Thoracic aorta (tissue), 2 donors: ENCODE measurements around the gene KIFAP3. TPM values are rescaled to one million over a fixed set of nuclear protein-coding genes. Genes with fewer than 3 reads are reported as not detected.

Source experiments
- ATAC-seq: fragments of 150-250 bp; one replicate; pipeline ENCODE4 v1.8.0; 2017; ENCODE audit warnings: low read depth; ENCODE audit not compliant: insufficient number of reproducible peaks, low FRiP score
- DNase-seq: peaks from one replicate; pipeline ENCODE4 v3.0.0-alpha.2; 2020; ENCODE audit warnings: low spot score
- H3K27ac ChIP-seq, 2 donors: fragments of 200-600 bp; sonication (generic); 1 replicate in 1 of 2; 2 replicates in 1 of 2; pipeline ENCODE4 v1.5.1; 2016; ENCODE audit warnings: mild to moderate bottlenecking in 2 of 2, moderate library complexity in 2 of 2
- H3K27me3 ChIP-seq: fragments of 200-600 bp; sonication (generic); replicated peaks from 2 replicates; pipeline ENCODE4 v1.6.0; 2016; ENCODE audit warnings: mild to moderate bottlenecking; ENCODE audit not compliant: insufficient read depth
- H3K36me3 ChIP-seq: fragments of 200-600 bp; sonication (generic); one replicate; pipeline ENCODE4 v1.5.1; 2016
- H3K4me1 ChIP-seq, 2 donors: fragments of 200-600 bp; sonication (generic); 1 replicate in 1 of 2; 2 replicates in 1 of 2; pipeline versions ENCODE4 v1.5.1 to v1.6.0; 2016; ENCODE audit warnings: low read depth in 2 of 2, mild to moderate bottlenecking in 1 of 2; ENCODE audit not compliant: control insufficient read depth in 1 of 2
- H3K4me3 ChIP-seq: fragments of 200-600 bp; sonication (generic); 2 replicates; pipeline ENCODE4 v1.5.1; 2016; ENCODE audit warnings: mild to moderate bottlenecking
- H3K9me3 ChIP-seq: fragments of 200-600 bp; sonication (generic); 2 replicates; pipeline ENCODE4 v1.5.1; 2016
- CTCF ChIP-seq: fragments of 200-600 bp; sonication (generic); IDR thresholded peaks from one replicate; pipeline ENCODE4 v1.5.1; 2019; ENCODE audit warnings: antibody characterized with exemption
- total RNA-seq, 2 donors: library from RNA; depleted of rRNA; stranded (reverse); fragments of >200 nt; gene quantifications; one replicate each; pipeline versions ENCODE4 v1.1.0 to v1.2.3, GENCODE V29; 2016

The KIFAP3 gene
- total RNA-seq, 2 donors from 2014 or later = 23.6 to 43.8 TPM

DNA sequence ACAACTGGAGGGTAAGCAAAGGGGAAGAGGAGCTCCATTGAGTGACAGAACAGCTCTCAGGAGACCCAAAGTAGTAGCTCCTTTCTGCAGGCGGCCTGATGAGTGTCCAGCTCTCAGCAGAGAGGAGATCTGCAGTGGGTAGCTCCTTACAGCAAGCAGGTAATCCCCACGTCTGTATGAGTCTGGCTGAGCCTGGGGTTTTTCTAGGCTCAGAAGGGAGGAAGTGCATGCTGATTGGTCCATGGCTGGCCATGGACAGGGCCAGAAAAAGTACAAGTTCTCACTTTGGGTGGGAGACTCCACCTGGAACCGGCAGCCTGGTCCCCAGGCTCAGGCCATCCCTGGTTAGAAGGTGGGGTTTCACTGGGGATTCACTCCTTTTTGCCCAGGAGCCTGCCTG is 129.9 kb downstream of the KIFAP3 start:
- TF ChIP-seq CTCF = no peak
- Histone ChIP-seq H3K9me3 (no peaks in the 10 kb centered on the region), H3K27me3 (no peaks in the 10 kb centered on the region), H3K4me3 (no peak overlapping the region), H3K36me3 (peaks cover 3% of the 10 kb centered on the region), H3K4me1 (peaks cover 0 to 8% of the 10 kb centered on the region in 2 donors), H3K27ac (no peak overlapping the region)
- ATAC-seq (no peak), DNase-seq (no peak)

DNA sequence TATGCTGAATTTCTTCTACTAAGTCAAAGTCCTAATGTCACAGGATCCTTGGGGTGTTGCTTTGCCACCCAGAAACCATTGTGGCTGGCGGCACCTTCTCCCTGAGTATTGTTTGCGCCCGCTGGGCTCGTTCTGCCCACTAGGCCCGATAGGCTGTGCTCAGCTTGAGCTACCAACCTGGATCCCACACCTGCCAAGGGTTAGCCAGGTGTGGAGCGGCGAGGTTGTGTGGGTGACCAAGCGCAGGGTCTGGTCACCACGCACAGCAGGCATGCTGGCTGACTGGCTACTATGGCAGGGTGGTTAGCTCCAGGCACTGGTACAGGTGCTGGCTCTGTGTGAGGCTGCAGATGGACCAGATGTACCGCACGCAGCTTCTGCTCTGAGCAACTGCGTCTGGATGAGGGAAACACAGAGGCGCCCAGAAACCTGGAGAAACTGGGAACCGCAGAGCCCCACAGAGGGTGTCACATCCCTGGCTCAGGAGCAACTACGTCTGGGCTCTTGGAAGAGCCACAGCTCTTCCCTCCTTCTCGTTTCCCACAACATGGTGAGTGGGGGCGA is 130.4 kb downstream of the KIFAP3 start:
- no peaks in the 10 kb centered on the region for H3K27me3 ChIP-seq
- DNase-seq = no peak

GRCh38 chr1:169941982-169942830 is 132.3 kb downstream of the KIFAP3 start:
- no peak overlapping the region for H3K4me3 ChIP-seq
- no peaks in the 10 kb centered on the region for H3K9me3 ChIP-seq
- H3K4me1 ChIP-seq = peaks cover 0 to 8% of the 10 kb centered on the region in 2 donors
- DNase-seq = no peak
- peaks cover 3% of the 10 kb centered on the region for H3K36me3 ChIP-seq
- ATAC-seq = no peak
- TF ChIP-seq CTCF = no peak
- no peak overlapping the region for H3K27ac ChIP-seq
- H3K27me3 ChIP-seq = no peaks in the 10 kb centered on the region

More for the DNA sequence above, 130.4 kb downstream of the KIFAP3 start:
- Histone ChIP-seq H3K36me3 (peaks cover 3% of the 10 kb centered on the region), H3K9me3 (no peaks in the 10 kb centered on the region), H3K4me1 (peaks cover 0 to 8% of the 10 kb centered on the region in 2 donors), H3K27ac (no peak overlapping the region), H3K4me3 (no peak overlapping the region)
- ATAC-seq = no peak
- TF ChIP-seq CTCF = no peak

DNA sequence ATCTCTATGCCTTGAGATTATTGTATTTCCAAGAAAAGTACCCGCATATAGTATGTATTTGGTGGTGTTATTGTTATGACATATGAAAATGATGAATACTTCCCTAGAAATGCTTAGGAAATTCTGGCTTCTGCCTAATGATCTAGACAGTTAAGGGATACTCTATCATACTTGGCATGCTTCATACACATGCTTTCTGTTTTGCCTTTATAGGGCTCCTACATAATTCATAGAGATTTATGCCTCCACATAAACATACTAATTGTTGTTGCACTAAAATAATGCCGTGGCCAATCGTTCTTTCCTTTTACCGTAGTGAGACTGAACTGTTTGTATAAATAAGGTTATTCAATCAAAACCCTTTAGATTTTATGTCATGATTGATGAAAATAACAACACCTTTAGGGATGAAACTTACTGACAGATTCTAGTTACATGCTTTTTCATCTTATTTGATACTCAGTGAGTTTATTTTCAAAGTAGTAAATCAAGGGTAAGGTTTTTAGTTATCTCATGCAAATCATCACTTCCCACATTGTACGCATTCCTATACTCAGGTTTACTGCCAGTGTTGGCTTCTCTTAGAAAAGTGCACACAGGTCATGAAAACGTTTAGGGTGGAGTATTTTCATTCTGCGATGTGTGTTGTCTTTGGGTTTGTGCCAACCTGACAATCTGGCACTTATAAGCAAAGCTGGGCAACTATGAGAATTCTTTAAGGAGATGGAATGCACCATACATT is 140.3 kb downstream of the KIFAP3 start:
- no peaks in the 10 kb centered on the region for H3K9me3 ChIP-seq
- no peak overlapping the region for H3K4me3 ChIP-seq
- DNase-seq (no peak), ATAC-seq (no peak)
- no peak overlapping the region for H3K27ac ChIP-seq
- H3K4me1 ChIP-seq = peaks cover 0 to 23% of the 10 kb centered on the region in 2 donors
- no peak for TF ChIP-seq CTCF
- no peaks in the 10 kb centered on the region for H3K27me3 ChIP-seq
- no peaks in the 10 kb centered on the region for H3K36me3 ChIP-seq

DNA sequence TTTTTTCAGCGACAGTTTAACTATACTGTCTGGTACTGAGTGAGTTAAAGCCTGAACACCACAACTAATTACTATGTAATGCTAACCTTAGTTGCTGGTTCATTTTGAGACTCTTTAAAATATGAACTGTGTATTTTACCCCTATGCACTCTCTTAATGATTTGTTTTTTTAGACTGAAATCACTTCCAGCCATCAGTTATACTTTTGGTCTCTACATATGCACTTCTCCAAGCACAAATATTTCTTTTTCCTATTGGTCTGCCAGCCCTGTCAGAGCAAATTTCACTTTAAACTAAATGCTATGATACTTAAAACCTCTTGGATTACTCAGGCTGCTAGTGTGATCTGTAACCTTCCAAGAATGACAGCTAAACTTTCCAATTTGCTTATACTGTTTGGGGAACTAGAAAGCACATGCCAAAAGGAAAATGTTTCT is 142.7 kb downstream of the KIFAP3 start:
- ATAC-seq = no peak
- no peak overlapping the region for H3K27ac ChIP-seq

More for the DNA sequence above, 142.7 kb downstream of the KIFAP3 start:
- Histone ChIP-seq H3K36me3 (no peaks in the 10 kb centered on the region), H3K4me1 (peaks cover 0 to 23% of the 10 kb centered on the region in 2 donors), H3K27me3 (no peaks in the 10 kb centered on the region), H3K9me3 (no peaks in the 10 kb centered on the region), H3K4me3 (no peak overlapping the region)
- no peak for DNase-seq
- TF ChIP-seq CTCF = no peak
